RWPE2 (cell line): ENCODE results near the gene GLIPR1L2.

Source experiments
- ATAC-seq: fragments of 200-7000 bp; cut with Tn5 transposase; 3 replicates; pipeline ENCODE4 v1.9.1; 2021; ENCODE audit warnings: low read depth
- DNase-seq: peaks from one replicate; pipeline ENCODE4 v3.0.0-alpha.2; 2020; ENCODE audit warnings: low spot score
- H3K27ac ChIP-seq: fragments of 450-650 bp; 2 replicates; pipeline ENCODE4 v1.5.1; 2017; ENCODE audit warnings: mild to moderate bottlenecking; ENCODE audit not compliant: poor library complexity, severe bottlenecking
- H3K27me3 ChIP-seq: fragments of 250-450 bp; sonication (Bioruptor Pico); 2 replicates; pipeline ENCODE4 v1.5.1; 2021; ENCODE audit warnings: mild to moderate bottlenecking, moderate library complexity; ENCODE audit not compliant: insufficient read depth, poor library complexity, severe bottlenecking
- H3K36me3 ChIP-seq: fragments of 250-450 bp; sonication (Bioruptor Pico); 2 replicates; pipeline ENCODE4 v1.5.1; 2020; ENCODE audit warnings: low read depth, mild to moderate bottlenecking, moderate library complexity
- H3K4me1 ChIP-seq: fragments of 250-450 bp; sonication (Bioruptor Pico); 2 replicates; pipeline ENCODE4 v1.5.1; 2021; ENCODE audit warnings: mild to moderate bottlenecking, moderate library complexity; ENCODE audit not compliant: insufficient read depth, poor library complexity, severe bottlenecking
- H3K4me3 ChIP-seq: fragments of 250-450 bp; sonication (Bioruptor Pico); 2 replicates; pipeline ENCODE4 v1.5.1; 2021; ENCODE audit warnings: mild to moderate bottlenecking, moderate library complexity; ENCODE audit not compliant: severe bottlenecking
- H3K9me3 ChIP-seq: fragments of 250-450 bp; sonication (Bioruptor Pico); 2 replicates; pipeline ENCODE4 v1.5.1; 2021; ENCODE audit warnings: mild to moderate bottlenecking, moderate library complexity; ENCODE audit not compliant: severe bottlenecking
- TF ChIP-seq, protein P1 (sequence below): fragments of 450-650 bp; IDR thresholded peaks from one replicate; pipeline ENCODE4 v1.5.1; 2017; ENCODE audit warnings: mild to moderate bottlenecking, moderate library complexity; ENCODE audit not compliant: poor library complexity, severe bottlenecking

The GLIPR1L2 gene

GRCh38 chr12:75390156-75390898, 562 bp upstream of the GLIPR1L2 start:
- peak; percentile 50 for ATAC-seq
- H3K27me3 ChIP-seq = no peaks in the 10 kb centered on the region
- H3K9me3 ChIP-seq = no peaks in the 10 kb centered on the region
- TF ChIP-seq, protein P1, sequence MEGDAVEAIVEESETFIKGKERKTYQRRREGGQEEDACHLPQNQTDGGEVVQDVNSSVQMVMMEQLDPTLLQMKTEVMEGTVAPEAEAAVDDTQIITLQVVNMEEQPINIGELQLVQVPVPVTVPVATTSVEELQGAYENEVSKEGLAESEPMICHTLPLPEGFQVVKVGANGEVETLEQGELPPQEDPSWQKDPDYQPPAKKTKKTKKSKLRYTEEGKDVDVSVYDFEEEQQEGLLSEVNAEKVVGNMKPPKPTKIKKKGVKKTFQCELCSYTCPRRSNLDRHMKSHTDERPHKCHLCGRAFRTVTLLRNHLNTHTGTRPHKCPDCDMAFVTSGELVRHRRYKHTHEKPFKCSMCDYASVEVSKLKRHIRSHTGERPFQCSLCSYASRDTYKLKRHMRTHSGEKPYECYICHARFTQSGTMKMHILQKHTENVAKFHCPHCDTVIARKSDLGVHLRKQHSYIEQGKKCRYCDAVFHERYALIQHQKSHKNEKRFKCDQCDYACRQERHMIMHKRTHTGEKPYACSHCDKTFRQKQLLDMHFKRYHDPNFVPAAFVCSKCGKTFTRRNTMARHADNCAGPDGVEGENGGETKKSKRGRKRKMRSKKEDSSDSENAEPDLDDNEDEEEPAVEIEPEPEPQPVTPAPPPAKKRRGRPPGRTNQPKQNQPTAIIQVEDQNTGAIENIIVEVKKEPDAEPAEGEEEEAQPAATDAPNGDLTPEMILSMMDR = no peak
- no peak for DNase-seq
- no peaks in the 10 kb centered on the region for H3K36me3 ChIP-seq
- H3K4me3 ChIP-seq = peak overlapping the region; percentile 37
- H3K27ac ChIP-seq = peak overlapping the region; percentile 58
- H3K4me1 ChIP-seq = peaks cover 14% of the 10 kb centered on the region

DNA sequence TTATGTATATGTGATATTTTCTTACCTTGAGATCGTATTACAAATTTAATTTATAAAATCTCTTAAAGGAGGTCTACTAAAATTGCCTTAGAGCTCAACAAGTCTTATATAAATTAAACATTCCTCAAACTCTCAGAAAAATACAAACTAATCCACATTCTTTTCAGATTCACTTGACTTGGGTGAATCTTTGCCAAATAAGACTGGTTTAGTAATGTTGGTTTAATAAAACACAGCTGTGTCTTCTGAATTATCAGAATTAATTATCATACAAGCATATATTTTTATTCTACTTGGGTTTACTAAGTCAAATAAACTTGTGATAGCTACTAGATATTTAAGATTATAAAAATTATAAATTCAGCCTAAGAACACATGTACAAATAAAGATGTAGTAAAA, 13.3 kb downstream of the GLIPR1L2 start:
- Histone ChIP-seq H3K9me3 (no peaks in the 10 kb centered on the region), H3K4me3 (no peak overlapping the region), H3K4me1 (no peaks in the 10 kb centered on the region), H3K27ac (no peak overlapping the region), H3K27me3 (no peaks in the 10 kb centered on the region), H3K36me3 (no peaks in the 10 kb centered on the region)
- TF ChIP-seq, protein P1 = no peak
- DNase-seq = no peak
- ATAC-seq = no peak

DNA sequence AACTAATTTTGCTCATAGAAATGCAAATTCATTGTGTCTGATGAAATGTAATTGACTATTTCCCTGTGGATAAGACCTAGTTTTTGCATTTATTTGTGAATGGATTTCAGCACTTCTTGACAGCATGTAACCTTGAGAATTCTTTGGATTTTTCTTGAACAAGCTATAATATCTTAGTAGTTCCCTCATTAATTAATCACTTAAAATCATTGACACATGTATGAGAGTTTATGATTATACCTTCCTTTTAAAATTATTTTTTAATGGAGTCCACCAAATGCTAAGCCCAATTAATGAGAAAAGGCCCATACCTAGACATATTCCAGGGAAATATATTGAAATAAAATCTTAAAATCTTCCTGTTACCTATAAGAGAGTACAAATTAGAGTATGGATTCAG, 16.8 kb downstream of the GLIPR1L2 start:
- Histone ChIP-seq H3K4me1 (no peaks in the 10 kb centered on the region), H3K27me3 (no peaks in the 10 kb centered on the region), H3K36me3 (no peaks in the 10 kb centered on the region), H3K4me3 (no peak overlapping the region), H3K27ac (no peak overlapping the region), H3K9me3 (no peaks in the 10 kb centered on the region)
- DNase-seq (no peak), ATAC-seq (no peak)
- TF ChIP-seq, protein P1 = no peak

DNA sequence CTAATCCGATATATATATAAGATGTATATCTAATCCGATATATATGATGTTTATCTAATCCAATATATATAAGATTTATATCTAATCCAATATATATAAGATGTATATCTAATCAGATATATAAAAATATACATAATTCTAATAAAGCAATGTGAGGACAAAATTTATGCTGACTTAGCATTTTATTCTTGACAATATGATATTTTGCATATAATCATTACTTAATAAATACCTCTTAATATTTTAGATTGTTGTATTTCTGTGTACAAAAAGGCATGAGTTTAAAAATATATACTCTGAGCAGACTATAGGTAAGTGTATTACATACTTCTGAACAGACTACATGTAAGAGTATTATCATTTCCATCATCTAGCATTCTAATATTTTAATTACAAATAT, 18.9 kb downstream of the GLIPR1L2 start:
- ATAC-seq (no peak), DNase-seq (no peak)
- Histone ChIP-seq H3K27ac (no peak overlapping the region), H3K27me3 (no peaks in the 10 kb centered on the region), H3K4me1 (no peaks in the 10 kb centered on the region), H3K4me3 (no peak overlapping the region), H3K36me3 (no peaks in the 10 kb centered on the region), H3K9me3 (no peaks in the 10 kb centered on the region)
- TF ChIP-seq, protein P1 = no peak

DNA sequence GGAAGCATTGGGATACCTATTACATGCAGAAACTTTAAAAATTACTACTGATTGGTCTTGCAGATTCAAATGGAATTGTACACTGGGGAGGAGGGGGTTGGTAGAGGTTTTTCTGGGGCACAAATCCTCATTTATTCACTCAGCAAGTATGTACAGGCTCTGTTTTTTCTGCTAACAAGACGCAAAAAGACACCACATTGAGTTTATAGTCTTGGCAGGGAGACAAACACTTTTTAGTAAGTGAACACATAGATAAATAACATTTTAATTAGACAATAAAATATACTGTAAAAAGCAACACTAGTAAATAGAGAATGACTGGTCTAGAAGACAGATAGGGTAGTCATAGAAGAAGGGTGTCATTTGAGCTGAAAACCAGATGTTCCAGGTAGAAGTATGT, 23.8 kb downstream of the GLIPR1L2 start:
- Histone ChIP-seq H3K4me3 (no peak overlapping the region), H3K9me3 (no peaks in the 10 kb centered on the region), H3K27ac (no peak overlapping the region), H3K4me1 (no peaks in the 10 kb centered on the region), H3K36me3 (no peaks in the 10 kb centered on the region), H3K27me3 (no peaks in the 10 kb centered on the region)
- TF ChIP-seq, protein P1 = no peak
- ATAC-seq (no peak), DNase-seq (no peak)
